ENCODE results near the gene MGAT5B.

GRCh38 chr17:76900723-76901122, 32.5 kb downstream of the MGAT5B start:
- TF ChIP-seq, protein P1, sequence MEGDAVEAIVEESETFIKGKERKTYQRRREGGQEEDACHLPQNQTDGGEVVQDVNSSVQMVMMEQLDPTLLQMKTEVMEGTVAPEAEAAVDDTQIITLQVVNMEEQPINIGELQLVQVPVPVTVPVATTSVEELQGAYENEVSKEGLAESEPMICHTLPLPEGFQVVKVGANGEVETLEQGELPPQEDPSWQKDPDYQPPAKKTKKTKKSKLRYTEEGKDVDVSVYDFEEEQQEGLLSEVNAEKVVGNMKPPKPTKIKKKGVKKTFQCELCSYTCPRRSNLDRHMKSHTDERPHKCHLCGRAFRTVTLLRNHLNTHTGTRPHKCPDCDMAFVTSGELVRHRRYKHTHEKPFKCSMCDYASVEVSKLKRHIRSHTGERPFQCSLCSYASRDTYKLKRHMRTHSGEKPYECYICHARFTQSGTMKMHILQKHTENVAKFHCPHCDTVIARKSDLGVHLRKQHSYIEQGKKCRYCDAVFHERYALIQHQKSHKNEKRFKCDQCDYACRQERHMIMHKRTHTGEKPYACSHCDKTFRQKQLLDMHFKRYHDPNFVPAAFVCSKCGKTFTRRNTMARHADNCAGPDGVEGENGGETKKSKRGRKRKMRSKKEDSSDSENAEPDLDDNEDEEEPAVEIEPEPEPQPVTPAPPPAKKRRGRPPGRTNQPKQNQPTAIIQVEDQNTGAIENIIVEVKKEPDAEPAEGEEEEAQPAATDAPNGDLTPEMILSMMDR (conservative IDR thresholded peaks at IDR 0.05 in 1 of 2, IDR thresholded peaks at IDR 0.05 in 1 of 2; ENCODE audit: extremely low read depth in 1 of 2, insufficient read depth in 1 of 2, low read depth in 1 of 2, low read length in 2 of 2), result no peak
- no peak for TF ChIP-seq EZH2 (IDR thresholded peaks at IDR 0.05; ENCODE audit: borderline replicate concordance, low read length)
